Endothelial cell of umbilical vein (primary cell): ENCODE data around the gene ATOH7. TPM values are rescaled to one million over a fixed set of nuclear protein-coding genes. Genes with fewer than 3 reads are reported as not detected.

ENCODE experiments used
- Bru-seq: library from RNA; stranded (reverse); fragments of 400-500 nt; gene quantifications from one replicate; lab custom pipeline; 2021; lab: Mats Ljungman, UMichigan
- BruChase-seq, 2 experiments: library from RNA; stranded (reverse); fragments of 400-500 nt; gene quantifications; one replicate each; lab custom pipeline; 2021; lab: Mats Ljungman, UMichigan
- BruUV-seq: library from RNA; stranded (reverse); fragments of 400-500 nt; replicated peaks from 2 replicates; lab custom pipeline; 2021; lab: Mats Ljungman, UMichigan
- CTCF ChIA-PET: fragments of 300-600, 350-600 bp; sonication (Branson Sonifier 250); formaldehyde crosslinking; loops from one replicate; lab custom pipeline; 2021; ENCODE audit warnings: antibody characterized with exemption, inconsistent platforms; lab: Charles Lee
- POLR2A ChIA-PET: fragments of 300-600, 350-600 bp; sonication (Branson Sonifier 250); formaldehyde crosslinking; loops from one replicate; lab custom pipeline; 2021; ENCODE audit warnings: antibody characterized with exemption, inconsistent platforms; lab: Charles Lee
- DNase-seq: peaks from one replicate; pipeline ENCODE4 v3.0.0-alpha.2; 2011; ENCODE audit warnings: low read depth, low spot score
- FAIRE-seq: peaks from 2 replicates; lab custom pipeline; 2011; peaks lifted over from hg19 to GRCh38; lab: Jason Lieb, UNC
- H2AFZ ChIP-seq: 2 replicates; pipeline ENCODE4 v1.6.0; 2012; ENCODE audit warnings: low read depth, low read length, control low read depth, inconsistent platforms
- H3K27ac ChIP-seq: 2 replicates; pipeline ENCODE4 v1.5.1; 2011; ENCODE audit warnings: low read depth, mild to moderate bottlenecking, control low read depth, low read length, moderate library complexity; ENCODE audit not compliant: insufficient read depth
- H3K27me3 ChIP-seq, 2 experiments: 2 replicates each; pipeline versions ENCODE4 v1.6.0 to v1.6.1; 2011; ENCODE audit warnings: low read length in 2 of 2, mixed read lengths in 1 of 2; ENCODE audit not compliant: control insufficient read depth in 2 of 2, insufficient read depth in 2 of 2
- H3K36me3 ChIP-seq, 2 experiments: 2 replicates in 1 of 2; 3 replicates in 1 of 2; pipeline ENCODE4 v1.5.1; 2011; ENCODE audit warnings: low read length in 2 of 2, mild to moderate bottlenecking in 1 of 2, moderate library complexity in 1 of 2; ENCODE audit not compliant: control insufficient read depth in 2 of 2, insufficient read depth in 2 of 2; ENCODE audit errors: extremely low read depth in 1 of 2
- H3K4me1 ChIP-seq: 3 replicates; pipeline ENCODE4 v1.5.1; 2011; ENCODE audit warnings: mild to moderate bottlenecking, low read length; ENCODE audit not compliant: control insufficient read depth, insufficient read depth; ENCODE audit errors: extremely low read depth
- H3K4me2 ChIP-seq: 2 replicates; pipeline ENCODE4 v1.6.1; 2011; ENCODE audit warnings: low read length, control low read depth, mixed read lengths; ENCODE audit not compliant: insufficient read depth
- H3K4me3 ChIP-seq, 3 experiments: fragments of 200-600 bp in 1 of 3; sonication (generic), shearing (Covaris generic) in 1 of 3; replicated peaks in 1 of 3; 2 replicates each; pipeline ENCODE4 v1.5.1; 2011 to 2016; ENCODE audit warnings: control low read depth in 3 of 3, low read length in 3 of 3, mild to moderate bottlenecking in 2 of 3, inconsistent platforms in 1 of 3, low read depth in 1 of 3, moderate library complexity in 1 of 3; ENCODE audit not compliant: insufficient read depth in 1 of 3
- H3K79me2 ChIP-seq: 2 replicates; pipeline ENCODE4 v1.6.0; 2012; ENCODE audit warnings: low read length, inconsistent platforms; ENCODE audit not compliant: control insufficient read depth, insufficient read depth
- H3K9ac ChIP-seq: replicated peaks from 2 replicates; pipeline ENCODE3; 2011; ENCODE audit warnings: low read length, control low read depth; ENCODE audit not compliant: insufficient read depth; ENCODE audit errors: extremely low read depth
- H3K9me1 ChIP-seq: replicated peaks from 3 replicates; pipeline ENCODE4 v1.6.0; 2011; ENCODE audit warnings: mild to moderate bottlenecking, low read length; ENCODE audit not compliant: control insufficient read depth, insufficient read depth; ENCODE audit errors: extremely low read depth
- H3K9me3 ChIP-seq: replicated peaks from 2 replicates; pipeline ENCODE4 v1.5.1; 2012; ENCODE audit warnings: low read length, inconsistent platforms; ENCODE audit not compliant: control insufficient read depth, insufficient read depth
- H4K20me1 ChIP-seq: replicated peaks from 2 replicates; pipeline ENCODE3; 2011; ENCODE audit warnings: mild to moderate bottlenecking, low read length; ENCODE audit not compliant: control insufficient read depth, insufficient read depth; ENCODE audit errors: extremely low read depth
- CTCF ChIP-seq, 2 donors: IDR thresholded peaks; 1 replicate in 1 of 2; 2 replicates in 1 of 2; pipeline ENCODE4 v1.5.1; 2011; ENCODE audit warnings: low read length in 2 of 2, mild to moderate bottlenecking in 2 of 2, moderate library complexity in 2 of 2, control low read depth in 1 of 2, inconsistent platforms in 1 of 2, low read depth in 1 of 2; ENCODE audit not compliant: insufficient read depth in 1 of 2; ENCODE audit errors: extremely low read depth in 1 of 2
- EZH2 ChIP-seq: IDR thresholded peaks from 2 replicates; pipeline ENCODE4 v1.6.1; 2012; ENCODE audit warnings: borderline replicate concordance, low read depth, mild to moderate bottlenecking, moderate library complexity, low read length, inconsistent platforms; ENCODE audit not compliant: severe bottlenecking
- FOS ChIP-seq: IDR thresholded peaks from 2 replicates; pipeline ENCODE4 v1.6.1; 2011; ENCODE audit warnings: mild to moderate bottlenecking, low read length, moderate library complexity, borderline replicate concordance; ENCODE audit not compliant: insufficient read depth
- GATA2 ChIP-seq: IDR thresholded peaks from 2 replicates; pipeline ENCODE4 v1.7.0; 2011; ENCODE audit warnings: low read depth, mild to moderate bottlenecking, moderate library complexity, mixed read lengths, low read length; ENCODE audit not compliant: insufficient read length, insufficient read depth
- JUN ChIP-seq: IDR thresholded peaks from 2 replicates; pipeline ENCODE4 v1.6.1; 2011; ENCODE audit warnings: borderline replicate concordance, low read depth; ENCODE audit not compliant: insufficient read length, insufficient read depth
- MAX ChIP-seq: IDR thresholded peaks from 2 replicates; pipeline ENCODE4 v1.6.1; 2011; ENCODE audit not compliant: insufficient read depth, insufficient read length
- MYC ChIP-seq: IDR thresholded peaks from one replicate; pipeline ENCODE4 v1.6.1; 2011; ENCODE audit warnings: mild to moderate bottlenecking, low read depth, low read length
- POLR2A ChIP-seq: IDR thresholded peaks from 2 replicates; pipeline ENCODE4 v1.6.1; 2012; ENCODE audit warnings: low read depth, mild to moderate bottlenecking, control low read depth, low read length
- POLR2AphosphoS5 ChIP-seq: IDR thresholded peaks from 2 replicates; pipeline ENCODE4 v1.6.1; 2012; ENCODE audit warnings: low read depth, mild to moderate bottlenecking, control low read depth, low read length, moderate library complexity; ENCODE audit not compliant: insufficient read depth
- dilution Hi-C: fragments of 300-500 bp; cut with MboI; formaldehyde crosslinking; loops from one replicate; pipeline ENCODE4 v1.15.0; 2019; ENCODE audit warnings: low sequenced_read_pairs; ENCODE audit not compliant: extremely low pct_ligation_motif_present
- intact Hi-C: fragments of 100-400 bp; cut with micrococcal nuclease; formaldehyde crosslinking; loops from one replicate; pipeline ENCODE4 v1.10.0; 2022
- long read RNA-seq: library from polyadenylated mRNA; stranded (forward); transcript quantifications from one replicate; pipeline ENCODE4 v2.0.0, GENCODE V29; 2021
- polyA minus RNA-seq, 3 experiments: library from RNA; depleted of rRNA, polyadenylated mRNA; stranded (reverse); fragments of >200 nt; gene quantifications; 1 replicate in 1 of 3; 2 replicates in 2 of 3; pipeline ENCODE4 v1.2.3, GENCODE V29; 2011
- polyA plus RNA-seq, 4 experiments: library from polyadenylated mRNA; depleted of rRNA in 3 of 4; stranded (reverse) in 3 of 4; unstranded in 1 of 4; fragments of >200 nt; gene quantifications; 2 replicates each; pipeline versions ENCODE4 v1.2.1 to v1.2.3, GENCODE V29; 2011 to 2012; ENCODE audit warnings: missing spikeins in 1 of 4
- total RNA-seq: library from RNA; stranded (reverse); gene quantifications from 2 replicates; pipeline ENCODE4 v1.2.3, GENCODE V29; 2021

Gene ATOH7
- total RNA-seq (not detected in 2 replicates), polyA plus RNA-seq (0.05 TPM in 1 of 2 replicates, not detected in the other), polyA minus RNA-seq (not detected in 2 replicates), Bru-seq, nascent RNA (percentile 39 among the genes with signal in this experiment), BruChase-seq, experiment 1, labeled RNA remaining after a 6-hour chase (not detected), BruChase-seq, experiment 2, labeled RNA remaining after a 2-hour chase (not detected)
- not detected in 2 replicates for polyA plus RNA-seq (2011; cell fraction: cytosol; rRNA removed)
- 0.16 TPM in 1 of 2 replicates, not detected in the other for polyA plus RNA-seq (2011; cell fraction: nucleus; rRNA removed)
- polyA plus RNA-seq (2012), result not detected in 2 replicates
- not detected for polyA minus RNA-seq (2011; cell fraction: cytosol; rRNA and poly(A)+ RNA removed)
- polyA minus RNA-seq (2011; cell fraction: nucleus; rRNA and poly(A)+ RNA removed), result not detected in 2 replicates
- long read RNA-seq, result 0 reads

GRCh38 chr10:68231817-68232251, at the start of gene ATOH7:
Gene ATOH7 (minus strand): TSS chr10:68232113. CDS start chr10:68231677, 436 bp downstream.
- no peaks in the 10 kb centered on the region for H4K20me1 ChIP-seq
- CTCF ChIA-PET, result interaction anchor here (0.8 to 4.2 kb wide), 5 partner anchors 9 to 116 kb away, joined by 3 to 38 read pairs (median 3); no protein-coding TSS in a partner anchor
- H3K4me2 ChIP-seq, result peak within 1 kb of the TSS; percentile 82
- BruUV-seq, result no TSS peak
- dilution Hi-C loops (no loop called here), intact Hi-C loops (no loop called here)
- H3K36me3 ChIP-seq, result no peaks in the 10 kb centered on the region
- FAIRE-seq (no peak), DNase-seq (no peak)
- H3K27me3 ChIP-seq, result peaks cover 25 to 29% of the 10 kb centered on the region in 2 experiments
- H3K4me1 ChIP-seq, result peaks cover 12% of the 10 kb centered on the region
- POLR2A ChIA-PET, result no interaction called here
- no peak for TF ChIP-seq MYC
- no peak for TF ChIP-seq MAX
- no peak for TF ChIP-seq CTCF (IDR thresholded peaks at IDR 0.05; ENCODE audit: extremely low read depth in 1 of 2, insufficient read depth in 1 of 2, low read depth in 1 of 2, low read length in 2 of 2)
- no peak for TF ChIP-seq FOS
- no peak for TF ChIP-seq GATA2
- TF ChIP-seq JUN, result no peak
- TF ChIP-seq EZH2, result no peak
- no peak for TF ChIP-seq POLR2A
- TF ChIP-seq POLR2AphosphoS5, result no peak
- H3K9ac ChIP-seq, result peak within 1 kb of the TSS; percentile 62
- H2AFZ ChIP-seq, result peak within 1 kb of the TSS; percentile 96
- H3K79me2 ChIP-seq, result no peaks in the 10 kb centered on the region
- H3K4me3 ChIP-seq, result peak within 1 kb of the TSS; percentile 37 to 72 (median 58)
- H3K27ac ChIP-seq, result no peak within 1 kb of the TSS
- H3K9me1 ChIP-seq, result no peaks in the 10 kb centered on the region
- no peaks in the 10 kb centered on the region for H3K9me3 ChIP-seq
